Activated T-helper 1 cell treated with Interleukin-2 at 50 U/mL for 16 hours (primary cell): Measurements from ENCODE around the gene IFI27L2.
"Not testable (repeated sequence)": the region's sequence is repeated elsewhere in the genome, so short reads cannot be mapped to it uniquely, and the experiment has no call there.

Source experiments
- DNase-seq: peaks from one replicate; pipeline ENCODE4 v3.0.0-alpha.2; 2020; ENCODE audit warnings: low read depth

IFI27L2 gene

DNA sequence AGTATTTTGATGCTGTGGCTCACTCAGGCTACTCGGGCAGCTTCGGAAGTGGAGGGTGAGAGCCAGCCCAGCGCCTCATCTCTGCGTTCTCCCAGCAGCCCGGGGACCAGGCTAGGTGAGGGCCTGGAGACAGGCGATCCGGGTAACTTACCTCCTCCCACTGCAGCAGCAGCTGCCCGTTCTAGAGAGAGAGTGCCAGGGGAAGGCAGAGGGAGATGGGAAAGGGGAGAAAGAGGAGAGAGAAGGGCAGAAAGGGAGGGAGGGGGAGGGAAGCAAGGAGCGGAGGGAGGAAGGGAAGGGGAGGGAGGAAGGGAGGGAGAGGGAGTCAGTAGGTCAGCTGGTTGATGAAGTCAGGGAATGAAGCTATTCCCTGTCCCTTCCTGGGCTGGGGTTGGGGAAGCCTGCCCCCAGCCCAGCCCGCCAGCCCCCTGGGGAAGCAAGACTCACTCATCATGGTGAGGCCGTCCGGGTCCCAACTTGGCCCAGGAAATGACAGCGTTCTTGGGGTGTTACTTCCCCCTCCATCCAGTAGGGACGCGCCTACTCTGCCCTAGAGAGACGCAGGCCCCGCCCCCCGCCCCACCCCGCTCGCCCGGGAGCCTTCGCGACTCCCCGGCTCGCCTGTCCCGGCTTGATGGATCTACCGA lies at the start of gene IFI27L2:
IFI27L2 (minus strand) TSS at position 494 of the 647 bp plus-strand sequence; CDS start at position 454, 40 bp downstream.
- DNase-seq, result peak; percentile 39

GRCh38 chr14:94177806-94178205 lies 48.4 kb upstream of the IFI27L2 start:
- DNase-seq, result no peak

- no peak for DNase-seq
Observed at GRCh38 chr14:94176808-94177207, 47.4 kb upstream of the IFI27L2 start.

GRCh38 chr14:94175747-94176146 lies 46.3 kb upstream of the IFI27L2 start:
- DNase-seq, result no peak

- no peak for DNase-seq
Observed at GRCh38 chr14:94175011-94175745, 45.8 kb upstream of the IFI27L2 start.

DNA sequence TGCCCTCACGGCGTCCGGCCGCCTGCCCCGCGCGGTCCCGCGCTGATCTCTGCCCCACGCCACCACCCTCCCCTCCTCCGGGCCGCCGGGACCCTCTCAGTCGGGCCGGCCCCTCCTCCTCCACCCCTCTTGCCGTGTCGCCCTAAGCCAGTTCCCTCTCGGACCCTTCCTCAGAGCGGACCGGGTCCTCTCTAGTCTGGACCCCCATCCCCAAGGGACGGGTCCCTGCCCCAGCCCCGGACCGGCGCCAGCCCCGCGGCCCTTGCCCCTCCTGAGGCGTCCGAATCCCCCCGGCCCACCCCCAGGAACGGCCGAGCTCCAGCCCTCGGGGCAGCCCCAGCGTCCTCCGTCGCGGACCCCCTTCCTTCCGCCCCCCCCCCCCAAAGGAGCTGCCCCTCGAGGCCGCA lies 45.2 kb upstream of the IFI27L2 start:
- no peak for DNase-seq

DNA sequence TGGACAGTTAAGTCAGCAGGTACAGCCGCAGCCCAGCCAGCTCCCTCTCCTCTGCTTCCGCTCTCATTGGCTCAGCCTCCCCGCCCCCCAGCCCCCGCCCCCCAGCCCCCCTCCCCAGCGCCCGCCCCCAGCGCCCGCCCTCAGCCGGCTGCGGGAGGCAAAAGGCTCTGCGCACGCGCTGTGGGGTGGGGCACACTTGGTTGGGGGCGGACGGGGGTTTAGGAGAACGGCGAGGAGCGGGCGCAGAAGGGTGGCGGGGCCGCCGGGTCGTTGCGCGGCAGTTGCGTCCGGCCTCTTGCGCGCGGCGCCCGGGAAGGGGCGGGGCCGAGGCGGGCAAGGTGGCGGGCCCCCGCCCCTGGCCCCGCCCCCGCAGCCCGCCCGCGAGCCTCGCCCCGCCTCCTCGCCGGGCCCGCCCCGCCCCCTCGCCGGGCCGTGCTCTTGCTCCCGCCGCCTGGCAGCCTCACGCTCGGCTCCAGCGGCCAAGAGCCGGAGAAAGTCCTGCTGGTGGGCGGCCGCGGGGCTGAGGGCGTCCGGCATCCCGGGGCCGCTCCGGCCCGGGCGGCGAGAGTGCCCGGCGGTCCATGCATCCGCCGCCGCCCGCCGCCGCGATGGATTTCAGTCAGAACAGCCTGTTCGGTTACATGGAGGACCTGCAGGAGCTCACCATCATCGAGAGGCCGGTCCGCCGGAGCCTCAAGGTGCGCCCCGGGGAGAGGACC lies 44.6 kb upstream of the IFI27L2 start, which contains the start of gene PPP4R4:
PPP4R4 (plus strand) TSS at position 438 of the 719 bp plus-strand sequence; CDS start at position 582, 144 bp downstream.
- DNase-seq, result peak; percentile 82

DNA sequence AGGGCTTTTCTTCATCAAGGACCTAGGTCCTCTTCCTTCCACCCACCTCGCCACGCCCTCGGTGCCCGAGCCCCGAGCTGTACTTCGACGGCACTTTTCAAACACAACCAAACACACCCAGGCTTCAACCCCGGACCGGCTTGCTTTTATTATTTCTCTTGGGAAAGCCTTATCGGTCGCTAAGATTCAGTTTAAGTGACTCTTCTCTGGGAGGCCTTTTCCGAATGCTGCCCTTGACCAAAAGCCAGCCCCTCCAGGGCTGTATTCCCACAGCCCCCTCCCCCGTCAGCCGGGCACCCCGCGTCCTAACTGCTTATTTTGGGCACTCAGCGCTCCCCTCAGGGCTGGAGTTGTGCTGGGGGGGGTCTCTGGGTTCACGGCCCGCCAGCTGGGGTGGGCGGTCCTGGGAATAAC lies 44.1 kb upstream of the IFI27L2 start:
- DNase-seq, result no peak

DNA sequence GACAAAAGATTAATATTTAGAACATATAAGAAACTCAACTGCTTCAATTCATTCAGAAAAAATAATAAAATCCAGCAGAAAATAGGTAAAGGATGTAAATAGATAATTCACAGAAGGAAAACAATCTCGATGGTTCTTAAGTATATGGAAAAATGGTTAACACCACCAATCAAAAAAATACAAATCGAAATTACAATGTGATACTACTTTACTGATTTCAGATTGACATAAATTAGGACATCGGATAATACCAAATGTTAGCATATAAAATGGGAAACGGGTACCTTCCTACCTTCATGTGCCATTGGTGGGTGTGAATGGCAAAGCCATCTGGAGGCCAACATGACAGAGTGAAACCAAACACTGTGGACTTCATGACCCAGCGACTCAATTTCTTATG lies 43.1 kb upstream of the IFI27L2 start:
- no peak for DNase-seq

DNA sequence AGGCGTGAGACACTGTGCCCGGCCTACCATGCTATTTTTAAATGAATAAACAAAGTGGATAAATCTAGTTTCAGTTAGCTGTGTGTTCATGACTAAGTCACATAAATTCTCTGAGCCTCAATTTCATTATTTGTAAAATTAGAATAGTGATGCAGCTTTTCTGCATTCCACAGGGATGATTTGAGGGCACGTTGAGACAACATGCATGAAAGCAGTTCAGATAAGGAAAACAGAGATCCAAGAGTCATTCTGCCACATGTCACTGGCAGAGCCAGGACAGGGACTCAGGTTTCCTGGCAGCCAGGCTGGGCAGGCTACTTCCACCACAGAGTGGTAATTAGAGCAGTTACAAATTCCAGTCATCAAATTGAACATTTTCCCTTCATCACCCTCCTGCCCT lies 41.8 kb upstream of the IFI27L2 start:
- no peak for DNase-seq

DNA sequence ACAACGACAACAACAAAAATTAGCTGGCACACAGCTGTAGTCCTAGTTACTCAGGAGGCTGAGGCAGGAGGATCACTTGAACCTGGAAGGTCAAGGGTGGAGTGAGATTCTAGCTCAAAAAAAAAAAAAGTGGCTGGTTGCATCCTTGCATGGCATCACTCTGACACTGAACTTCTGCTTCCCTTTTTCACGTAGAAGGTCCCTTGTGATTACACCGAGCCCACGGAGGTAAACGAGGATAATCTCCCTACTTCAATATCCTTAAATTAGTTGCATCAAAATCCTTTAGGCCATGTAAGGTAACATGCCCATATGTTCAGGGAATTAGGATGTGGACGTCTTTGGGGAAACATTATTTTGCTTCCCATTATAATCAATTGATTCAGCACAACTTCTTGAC lies 40.7 kb upstream of the IFI27L2 start:
- DNase-seq, result no peak

GRCh38 chr14:94165744-94166143 lies 36.3 kb upstream of the IFI27L2 start:
- no peak for DNase-seq

GRCh38 chr14:94164685-94165431 lies 35.5 kb upstream of the IFI27L2 start:
- DNase-seq, result no peak

GRCh38 chr14:94163796-94164195 lies 34.4 kb upstream of the IFI27L2 start:
- no peak for DNase-seq

DNA sequence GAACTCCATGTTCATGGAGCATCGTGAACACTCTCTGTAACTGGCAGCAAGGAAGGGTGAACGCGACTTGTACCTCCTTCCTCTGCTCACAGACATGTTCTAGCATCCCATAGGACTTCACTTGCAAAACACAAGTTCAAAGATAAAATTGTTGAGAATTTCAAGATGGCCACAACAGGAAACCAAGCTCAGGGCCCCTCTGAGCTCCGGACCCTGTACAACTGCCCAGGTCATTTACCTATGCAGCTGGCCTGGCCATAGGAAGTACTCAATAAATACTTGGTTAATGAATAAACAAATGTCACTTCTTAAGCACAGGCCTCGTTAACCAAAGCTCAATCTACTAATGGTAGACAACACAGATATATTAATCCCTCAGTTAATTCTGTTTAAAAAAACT lies 33.1 kb upstream of the IFI27L2 start:
- DNase-seq, result no peak

DNA sequence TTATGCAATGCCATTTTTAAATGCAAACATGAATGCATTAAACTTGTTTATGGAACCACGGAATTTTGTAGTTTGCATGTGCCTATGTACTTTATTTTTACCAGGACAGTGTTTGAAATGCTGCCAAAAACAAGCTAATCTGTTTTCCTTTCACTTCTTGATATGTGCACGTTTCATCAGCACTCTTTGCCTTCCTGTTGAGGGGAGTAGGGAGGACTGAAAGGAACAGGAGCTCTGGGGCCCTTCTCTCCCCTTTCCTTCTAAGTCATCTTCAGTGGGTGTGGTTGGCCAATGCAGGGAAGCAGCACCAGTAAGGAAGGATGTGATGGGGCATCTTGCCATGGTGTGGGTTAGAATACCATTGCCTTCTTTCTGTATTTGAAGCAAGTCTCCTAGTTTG lies 32.6 kb upstream of the IFI27L2 start:
- no peak for DNase-seq

GRCh38 chr14:94161058-94161457 lies 31.7 kb upstream of the IFI27L2 start:
- DNase-seq, result no peak

GRCh38 chr14:94158239-94158883 lies 29.0 kb upstream of the IFI27L2 start:
- DNase-seq, result peak; percentile 14

- no peak for DNase-seq
Observed at GRCh38 chr14:94157197-94157596, 27.8 kb upstream of the IFI27L2 start.

- DNase-seq, result not testable (repeated sequence)
Observed at GRCh38 chr14:94156143-94156542, 26.7 kb upstream of the IFI27L2 start.

DNA sequence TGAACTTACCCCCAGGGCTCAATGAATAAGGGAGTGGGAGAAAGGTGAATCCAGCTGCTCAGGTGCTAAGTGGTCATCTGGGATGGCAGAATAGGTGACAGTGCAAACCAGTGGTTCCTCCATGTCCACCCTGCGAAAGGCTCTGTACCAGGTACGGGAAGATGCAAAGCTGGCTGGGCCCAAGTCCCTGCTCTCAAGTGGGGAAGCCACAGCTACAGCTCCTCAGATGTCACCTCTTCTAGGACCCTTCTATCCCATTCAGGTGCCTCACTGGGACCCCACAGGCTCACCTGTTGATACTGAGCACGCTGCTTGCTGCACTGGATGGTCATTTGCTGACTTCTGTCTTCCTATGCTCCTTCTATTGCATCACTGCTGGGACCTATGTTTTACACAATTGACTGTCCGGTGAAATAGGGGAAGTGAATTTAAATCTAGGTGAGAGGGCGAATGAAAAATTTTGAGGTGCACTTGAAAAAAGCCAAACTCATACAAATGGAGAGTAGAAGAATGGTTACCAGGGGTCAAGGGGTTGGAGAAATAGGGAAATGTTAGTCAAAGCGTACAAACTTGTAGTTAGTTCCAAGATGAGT lies 24.4 kb upstream of the IFI27L2 start:
- no peak for DNase-seq
